ENCODE measurements around the gene CBX2. TPM values are rescaled to one million over a fixed set of nuclear protein-coding genes. Genes with fewer than 3 reads are reported as not detected.

The CBX2 gene
- total and polyA plus RNA-seq, 2 of the 4 experiments (the other 2 are of a cell fraction) = 2.0 to 3.2 TPM

GRCh38 chr17:79788455-79788854 is 10.5 kb downstream of the CBX2 start:
- H3K9ac ChIP-seq (ENCODE audit: low read depth, low read length) = no peak overlapping the region
- no peak overlapping the region for H3K4ac ChIP-seq (ENCODE audit: low read depth, low read length)
- no peak overlapping the region for H2AK5ac ChIP-seq (ENCODE audit: low read depth, low read length)
- no TSS peak for BruUV-seq (replicated peaks)
- H3K56ac ChIP-seq (ENCODE audit: extremely low read depth, insufficient read depth, low read length) = no peak overlapping the region
- no peak overlapping the region for H2AK9ac ChIP-seq (replicated peaks; ENCODE audit: low read depth, low read length, poor library complexity)
- H4K20me1 ChIP-seq (ENCODE audit: insufficient read depth, low read length) = peaks cover 7% of the 10 kb centered on the region; the same call in 1 of the 2 replicates
- peaks cover 37% of the 10 kb centered on the region for H3K27me3 ChIP-seq (ENCODE audit: control insufficient read depth, insufficient read depth, low read length)
- TF ChIP-seq, protein P1, sequence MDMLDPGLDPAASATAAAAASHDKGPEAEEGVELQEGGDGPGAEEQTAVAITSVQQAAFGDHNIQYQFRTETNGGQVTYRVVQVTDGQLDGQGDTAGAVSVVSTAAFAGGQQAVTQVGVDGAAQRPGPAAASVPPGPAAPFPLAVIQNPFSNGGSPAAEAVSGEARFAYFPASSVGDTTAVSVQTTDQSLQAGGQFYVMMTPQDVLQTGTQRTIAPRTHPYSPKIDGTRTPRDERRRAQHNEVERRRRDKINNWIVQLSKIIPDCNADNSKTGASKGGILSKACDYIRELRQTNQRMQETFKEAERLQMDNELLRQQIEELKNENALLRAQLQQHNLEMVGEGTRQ (IDR thresholded peaks at IDR 0.05; ENCODE audit: low read depth, low read length) = no peak
- TF ChIP-seq MXI1 (IDR thresholded peaks at IDR 0.05; ENCODE audit: borderline replicate concordance, low read depth, low read length) (no peak), MAZ (IDR thresholded peaks at IDR 0.05; ENCODE audit: borderline replicate concordance, low read depth, low read length) (no peak), RCOR1 (IDR thresholded peaks at IDR 0.05; ENCODE audit: insufficient replicate concordance, low read length) (no peak), BHLHE40 (IDR thresholded peaks at IDR 0.05; ENCODE audit: low read depth, low read length) (no peak), RAD21 (IDR thresholded peaks at IDR 0.05; ENCODE audit: low read length) (no peak), NFE2L2 (IDR thresholded peaks at IDR 0.05; ENCODE audit: low read depth, low read length) (no peak), SMC3 (IDR thresholded peaks at IDR 0.05; ENCODE audit: low read depth, low read length) (no peak), POLR2A (IDR thresholded peaks at IDR 0.05; ENCODE audit: low read depth, low read length) (no peak), RFX5 (IDR thresholded peaks at IDR 0.05; ENCODE audit: low read depth, low read length) (no peak), MAFK (IDR thresholded peaks at IDR 0.05; ENCODE audit: low read depth, low read length) (no peak), CEBPB (IDR thresholded peaks at IDR 0.05; ENCODE audit: low read depth, low read length) (no peak)
- TF ChIP-seq, protein P2, sequence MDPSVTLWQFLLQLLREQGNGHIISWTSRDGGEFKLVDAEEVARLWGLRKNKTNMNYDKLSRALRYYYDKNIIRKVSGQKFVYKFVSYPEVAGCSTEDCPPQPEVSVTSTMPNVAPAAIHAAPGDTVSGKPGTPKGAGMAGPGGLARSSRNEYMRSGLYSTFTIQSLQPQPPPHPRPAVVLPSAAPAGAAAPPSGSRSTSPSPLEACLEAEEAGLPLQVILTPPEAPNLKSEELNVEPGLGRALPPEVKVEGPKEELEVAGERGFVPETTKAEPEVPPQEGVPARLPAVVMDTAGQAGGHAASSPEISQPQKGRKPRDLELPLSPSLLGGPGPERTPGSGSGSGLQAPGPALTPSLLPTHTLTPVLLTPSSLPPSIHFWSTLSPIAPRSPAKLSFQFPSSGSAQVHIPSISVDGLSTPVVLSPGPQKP (IDR thresholded peaks at IDR 0.05; ENCODE audit: borderline replicate concordance, low read depth, low read length) = no peak
- TF ChIP-seq, protein P3, sequence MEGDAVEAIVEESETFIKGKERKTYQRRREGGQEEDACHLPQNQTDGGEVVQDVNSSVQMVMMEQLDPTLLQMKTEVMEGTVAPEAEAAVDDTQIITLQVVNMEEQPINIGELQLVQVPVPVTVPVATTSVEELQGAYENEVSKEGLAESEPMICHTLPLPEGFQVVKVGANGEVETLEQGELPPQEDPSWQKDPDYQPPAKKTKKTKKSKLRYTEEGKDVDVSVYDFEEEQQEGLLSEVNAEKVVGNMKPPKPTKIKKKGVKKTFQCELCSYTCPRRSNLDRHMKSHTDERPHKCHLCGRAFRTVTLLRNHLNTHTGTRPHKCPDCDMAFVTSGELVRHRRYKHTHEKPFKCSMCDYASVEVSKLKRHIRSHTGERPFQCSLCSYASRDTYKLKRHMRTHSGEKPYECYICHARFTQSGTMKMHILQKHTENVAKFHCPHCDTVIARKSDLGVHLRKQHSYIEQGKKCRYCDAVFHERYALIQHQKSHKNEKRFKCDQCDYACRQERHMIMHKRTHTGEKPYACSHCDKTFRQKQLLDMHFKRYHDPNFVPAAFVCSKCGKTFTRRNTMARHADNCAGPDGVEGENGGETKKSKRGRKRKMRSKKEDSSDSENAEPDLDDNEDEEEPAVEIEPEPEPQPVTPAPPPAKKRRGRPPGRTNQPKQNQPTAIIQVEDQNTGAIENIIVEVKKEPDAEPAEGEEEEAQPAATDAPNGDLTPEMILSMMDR (conservative IDR thresholded peaks at IDR 0.05; ENCODE audit: low read depth, low read length) = no peak
- H4K5ac ChIP-seq (ENCODE audit: low read depth, low read length) = no peak overlapping the region
- H3K27ac ChIP-seq (ENCODE audit: insufficient read depth, low read length) = no peak overlapping the region
- ChIA-PET CTCF (no interaction called here), POLR2A (ENCODE audit: unreplicated experiment) (no interaction called here)
- H3K4me2 ChIP-seq (ENCODE audit: low read depth, low read length) = no peak overlapping the region
- WGBS, 2 experiments (ENCODE audit: extremely low coverage in 2 of 2, insufficient read length in 1 of 2) = 22% methylated on average over 1 of the region's 5 CpGs; no CpG with 5 or more reads in 1 of the 2 experiments
- dilution Hi-C loops (cut with HindIII; ENCODE audit: low sequenced_read_pairs, unreplicated experiment) (no loop called here), intact Hi-C loops (cut with micrococcal nuclease) (no loop called here), in situ Hi-C loops (cut with MboI; ENCODE audit: low sequenced_read_pairs) (loop anchor here (10.0 kb wide), 1 partner anchor 126 kb away; no protein-coding TSS in a partner anchor)
- H3K23ac ChIP-seq (ENCODE audit: low read depth, low read length) = no peak overlapping the region
- no peak overlapping the region for H3K4me3 ChIP-seq (ENCODE audit: insufficient read depth, low read depth, low read length)
- H4K91ac ChIP-seq (ENCODE audit: insufficient read depth, low read depth, low read length) = no peak overlapping the region
- no peak overlapping the region for H2BK5ac ChIP-seq (ENCODE audit: low read depth, low read length, poor library complexity, severe bottlenecking)
- H3K36me3 ChIP-seq (ENCODE audit: control insufficient read depth, insufficient read depth, low read length) = peaks cover 4% of the 10 kb centered on the region
- H3K9me1 ChIP-seq (ENCODE audit: insufficient read depth, low read length) = no peaks in the 10 kb centered on the region
- H2BK15ac ChIP-seq (ENCODE audit: low read depth, low read length) = no peak overlapping the region
- no peak overlapping the region for H3K14ac ChIP-seq (replicated peaks; ENCODE audit: low read depth, low read length)
- peaks cover 2% of the 10 kb centered on the region for H3K4me1 ChIP-seq (ENCODE audit: control insufficient read depth, insufficient read depth, low read length)
- DNase-seq = no peak
- H3K18ac ChIP-seq (ENCODE audit: low read depth, low read length) = no peak overlapping the region
- no peak overlapping the region for H2AFZ ChIP-seq (replicated peaks; ENCODE audit: low read length, poor library complexity)
- no peak overlapping the region for H2BK120ac ChIP-seq (ENCODE audit: low read depth, low read length)
- no peak for ATAC-seq (ENCODE audit: low read depth)
- H3K79me1 ChIP-seq (ENCODE audit: low read depth in 1 of 2, low read length in 2 of 2) = no peaks in the 10 kb centered on the region
- H3K9me3 ChIP-seq (ENCODE audit: control insufficient read depth, insufficient read depth, low read length) = no peaks in the 10 kb centered on the region
- H2BK20ac ChIP-seq (ENCODE audit: low read depth, low read length) = no peak overlapping the region
- H4K8ac ChIP-seq (ENCODE audit: low read depth in 2 of 2, low read length in 2 of 2) = no peak overlapping the region
